ENCODE results near the gene ICAM3. TPM values are rescaled to one million over a fixed set of nuclear protein-coding genes. Genes with fewer than 3 reads are reported as not detected.

The ICAM3 gene
- total RNA-seq, 1 experiment from 2014 or later, result not detected

- DNase-seq (ENCODE audit: low read depth), result peak; percentile 28
These were observed 47.7 kb downstream of the ICAM3 start for GRCh38 chr19:10291554-10292205.

- peak; percentile 68 for DNase-seq (ENCODE audit: low read depth)
These were observed 48.4 kb downstream of the ICAM3 start for GRCh38 chr19:10290876-10291553.

GRCh38 chr19:10290357-10290875 is 49.0 kb downstream of the ICAM3 start:
- DNase-seq (ENCODE audit: low read depth), result peak; percentile 40

GRCh38 chr19:10289836-10290356 is 49.5 kb downstream of the ICAM3 start, which contains the start of gene ICAM5:
Gene ICAM5, plus strand, starts transcription at chr19:10289952. Its CDS starts 92 bp downstream, at chr19:10290044.
- DNase-seq (ENCODE audit: low read depth), result peak; percentile 53

- DNase-seq (ENCODE audit: low read depth), result peak; percentile 72
These were observed 50.1 kb downstream of the ICAM3 start for GRCh38 chr19:10289167-10289835.

- peak; percentile 47 for DNase-seq (ENCODE audit: low read depth)
These were observed 50.7 kb downstream of the ICAM3 start for GRCh38 chr19:10288662-10289166.

- no peak for DNase-seq (ENCODE audit: low read depth)
These were observed 52.4 kb downstream of the ICAM3 start, which contains the start of gene ICAM4 for GRCh38 chr19:10286803-10287737. Gene ICAM4, plus strand, starts transcription at chr19:10286955. Its CDS starts 58 bp downstream, at chr19:10287013.

- no peak for DNase-seq (ENCODE audit: low read depth)
These were observed 54.0 kb downstream of the ICAM3 start for GRCh38 chr19:10285393-10285792.

- no peak for DNase-seq (ENCODE audit: low read depth)
These were observed 54.5 kb downstream of the ICAM3 start for GRCh38 chr19:10284960-10285278.

- DNase-seq (ENCODE audit: low read depth), result no peak
These were observed 55.1 kb downstream of the ICAM3 start for GRCh38 chr19:10284065-10284959.

Other genes with a start within 250 kb of the ICAM3 start
- gene ANGPTL6, start 236.9 kb downstream of the ICAM3 start, total RNA-seq (2014; rRNA removed; shearing (Covaris generic)), result 0.25 TPM in 1 of 2 replicates, not detected in the other
- gene PPAN, start 233.3 kb downstream of the ICAM3 start, total RNA-seq (2014; rRNA removed; shearing (Covaris generic)), result 20.9 and 25.0 TPM in 2 replicates
- gene P2RY11, start 227.9 kb downstream of the ICAM3 start, total RNA-seq (2014; rRNA removed; shearing (Covaris generic)), result 0.96 and 6.5 TPM in 2 replicates
- 261 and 266 TPM in 2 replicates for gene EIF3G, start 219.7 kb downstream of the ICAM3 start, total RNA-seq (2014; rRNA removed; shearing (Covaris generic))
- 199 and 263 TPM in 2 replicates for gene DNMT1, start 144.7 kb downstream of the ICAM3 start, total RNA-seq (2014; rRNA removed; shearing (Covaris generic))
- gene S1PR2, start 108.3 kb downstream of the ICAM3 start, total RNA-seq (2014; rRNA removed; shearing (Covaris generic)), result 7.1 and 8.3 TPM in 2 replicates
- gene MRPL4, start 87.4 kb downstream of the ICAM3 start, total RNA-seq (2014; rRNA removed; shearing (Covaris generic)), result 53.8 and 96.4 TPM in 2 replicates
- 68.8 and 88.4 TPM in 2 replicates for gene ICAM1, start 68.5 kb downstream of the ICAM3 start, total RNA-seq (2014; rRNA removed; shearing (Covaris generic))
- gene ICAM4, start 52.7 kb downstream of the ICAM3 start, total RNA-seq (2014; rRNA removed; shearing (Covaris generic)), result not detected in 2 replicates
- 4.4 and 6.1 TPM in 2 replicates for gene ICAM5, start 49.7 kb downstream of the ICAM3 start, total RNA-seq (2014; rRNA removed; shearing (Covaris generic))
- 0.94 TPM in 1 of 2 replicates, not detected in the other for gene ZGLP1, start 29.8 kb downstream of the ICAM3 start, total RNA-seq (2014; rRNA removed; shearing (Covaris generic))
- gene FDX2, start 23.6 kb downstream of the ICAM3 start, total RNA-seq (2014; rRNA removed; shearing (Covaris generic)), result 26.7 and 37.9 TPM in 2 replicates
- 14.3 and 33.5 TPM in 2 replicates for gene RAVER1, start 6.1 kb downstream of the ICAM3 start, total RNA-seq (2014; rRNA removed; shearing (Covaris generic))
- 88.7 and 89.3 TPM in 2 replicates for gene TYK2, start 40.9 kb upstream of the ICAM3 start, total RNA-seq (2014; rRNA removed; shearing (Covaris generic))
- 109 and 233 TPM in 2 replicates for gene CDC37, start 63.9 kb upstream of the ICAM3 start, total RNA-seq (2014; rRNA removed; shearing (Covaris generic))
- gene PDE4A, start 80.9 kb upstream of the ICAM3 start, total RNA-seq (2014; rRNA removed; shearing (Covaris generic)), result 0.81 and 2.3 TPM in 2 replicates
- 39.8 and 75.4 TPM in 2 replicates for gene KEAP1, start 163.7 kb upstream of the ICAM3 start, total RNA-seq (2014; rRNA removed; shearing (Covaris generic))
- 10.3 and 11.9 TPM in 2 replicates for gene S1PR5, start 177.8 kb upstream of the ICAM3 start, total RNA-seq (2014; rRNA removed; shearing (Covaris generic))
- gene ATG4D, start 204.3 kb upstream of the ICAM3 start, total RNA-seq (2014; rRNA removed; shearing (Covaris generic)), result 24.3 and 40.1 TPM in 2 replicates
- gene KRI1, start 226.4 kb upstream of the ICAM3 start, total RNA-seq (2014; rRNA removed; shearing (Covaris generic)), result 10.2 and 10.5 TPM in 2 replicates
- gene CDKN2D, start 229.4 kb upstream of the ICAM3 start, total RNA-seq (2014; rRNA removed; shearing (Covaris generic)), result 11.1 and 21.0 TPM in 2 replicates
- 2.2 and 9.0 TPM in 2 replicates for gene AP1M2, start 247.7 kb upstream of the ICAM3 start, total RNA-seq (2014; rRNA removed; shearing (Covaris generic))